A549 treated with GW870086 at 1 μM for 4 hours (cell line): ENCODE data around the gene KIF21B. TPM values are rescaled to one million over a fixed set of nuclear protein-coding genes. Genes with fewer than 3 reads are reported as not detected.

Experiments
- total RNA-seq: library from RNA; stranded (reverse); fragments of 200-300 nt; extraction: Qiagen RNA extraction; gene quantifications from 5 replicates; pipeline ENCODE4 v1.2.3, GENCODE V29; 2022; ENCODE audit warnings: low read depth

Gene KIF21B
- 1.4 to 2.7 TPM (median 2.2 TPM) in 5 replicates for total RNA-seq

GRCh38 chr1:201023517-201023902 lies at the start of gene KIF21B:
KIF21B (minus strand) TSS chr1:201023714; CDS start chr1:201023383, 331 bp downstream.

Other genes with a start within 250 kb of the KIF21B start
- gene GPR25, start 150.7 kb downstream of the KIF21B start, total RNA-seq, result not detected in 5 replicates
- gene INAVA, start 128.8 kb downstream of the KIF21B start, total RNA-seq, result 43.6 to 60.0 TPM (median 49.4 TPM) in 5 replicates
- not detected in 5 replicates for gene CACNA1S, start 88.7 kb upstream of the KIF21B start, total RNA-seq
- gene ASCL5, start 103.5 kb upstream of the KIF21B start, total RNA-seq, result 0.09 to 0.23 TPM (median 0.10 TPM) in 4 of 5 replicates, not detected in the other
- gene TMEM9, start 130.8 kb upstream of the KIF21B start, total RNA-seq, result 77.3 to 90.1 TPM (median 89.8 TPM) in 5 replicates
- gene IGFN1, start 167.1 kb upstream of the KIF21B start, total RNA-seq, result 0.45 to 0.91 TPM (median 0.64 TPM) in 5 replicates